WERI-Rb-1 (cell line): Measurements from ENCODE around the gene TMEM238L.
"Not testable (repeated sequence)": the region's sequence is repeated elsewhere in the genome, so short reads cannot be mapped to it uniquely, and the experiment has no call there.

ENCODE experiments used
- DNase-seq: peaks from one replicate; pipeline ENCODE4 v3.0.0-alpha.2; 2020
- H3K27ac ChIP-seq: fragments of 250-450 bp; sonication (Bioruptor Pico); 2 replicates; pipeline ENCODE4 v1.5.1; 2020; ENCODE audit warnings: mild to moderate bottlenecking, moderate library complexity
- H3K27me3 ChIP-seq: fragments of 250-450 bp; sonication (Bioruptor Pico); 2 replicates; pipeline ENCODE4 v1.5.1; 2021; ENCODE audit warnings: mild to moderate bottlenecking, low read depth, moderate library complexity; ENCODE audit not compliant: insufficient read depth, severe bottlenecking
- H3K36me3 ChIP-seq: fragments of 250-450 bp; sonication (Bioruptor Pico); 2 replicates; pipeline ENCODE4 v1.5.1; 2020; ENCODE audit warnings: mild to moderate bottlenecking, moderate library complexity
- H3K4me3 ChIP-seq: 2 replicates; pipeline ENCODE4 v1.5.1; 2011; ENCODE audit warnings: low read depth, mild to moderate bottlenecking, control low read depth, low read length
- H3K9me3 ChIP-seq: fragments of 250-450 bp; sonication (Bioruptor Pico); 2 replicates; pipeline ENCODE4 v1.5.1; 2021; ENCODE audit warnings: mild to moderate bottlenecking, moderate library complexity; ENCODE audit not compliant: severe bottlenecking
- TF ChIP-seq, protein P1 (sequence below): IDR thresholded peaks from 2 replicates; pipeline ENCODE4 v1.5.1; 2011; ENCODE audit warnings: low read depth, mild to moderate bottlenecking, control low read depth, inconsistent platforms, low read length

Gene TMEM238L, protein sequence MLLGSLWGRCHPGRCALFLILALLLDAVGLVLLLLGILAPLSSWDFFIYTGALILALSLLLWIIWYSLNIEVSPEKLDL

DNA sequence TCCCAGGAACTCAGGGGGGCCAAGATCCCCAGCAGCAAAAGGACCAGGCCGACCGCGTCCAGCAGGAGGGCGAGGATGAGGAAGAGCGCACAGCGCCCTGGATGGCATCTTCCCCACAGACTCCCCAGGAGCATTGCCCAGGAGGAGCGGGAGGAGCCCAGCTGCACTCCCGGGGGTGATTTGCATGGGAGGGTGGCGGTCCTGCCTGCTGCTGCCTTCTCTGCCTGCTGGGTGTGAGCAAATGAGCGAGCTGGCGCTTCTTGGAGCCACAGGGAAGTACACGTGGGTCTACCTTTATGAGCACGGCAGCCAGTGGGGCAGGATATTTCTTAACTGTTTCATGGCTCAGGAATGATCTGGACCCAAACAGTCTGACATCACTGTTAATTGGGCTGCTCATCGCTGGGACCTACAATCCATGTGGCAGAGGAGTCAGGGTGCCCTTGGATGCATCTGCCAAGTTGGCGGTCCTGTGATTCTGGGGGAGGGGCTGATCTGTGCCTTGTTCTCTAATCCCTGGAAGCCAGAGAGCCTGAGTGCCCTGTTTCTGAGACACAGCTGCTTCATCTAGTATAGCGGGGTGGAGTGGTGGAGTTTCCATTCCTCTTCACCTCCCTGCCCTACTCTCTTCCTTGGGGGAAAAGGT, at the start of gene TMEM238L:
Gene TMEM238L (minus strand): TSS at position 270 of the 646 bp plus-strand sequence. CDS start 136 bp downstream, at position 134.
- TF ChIP-seq, protein P1, sequence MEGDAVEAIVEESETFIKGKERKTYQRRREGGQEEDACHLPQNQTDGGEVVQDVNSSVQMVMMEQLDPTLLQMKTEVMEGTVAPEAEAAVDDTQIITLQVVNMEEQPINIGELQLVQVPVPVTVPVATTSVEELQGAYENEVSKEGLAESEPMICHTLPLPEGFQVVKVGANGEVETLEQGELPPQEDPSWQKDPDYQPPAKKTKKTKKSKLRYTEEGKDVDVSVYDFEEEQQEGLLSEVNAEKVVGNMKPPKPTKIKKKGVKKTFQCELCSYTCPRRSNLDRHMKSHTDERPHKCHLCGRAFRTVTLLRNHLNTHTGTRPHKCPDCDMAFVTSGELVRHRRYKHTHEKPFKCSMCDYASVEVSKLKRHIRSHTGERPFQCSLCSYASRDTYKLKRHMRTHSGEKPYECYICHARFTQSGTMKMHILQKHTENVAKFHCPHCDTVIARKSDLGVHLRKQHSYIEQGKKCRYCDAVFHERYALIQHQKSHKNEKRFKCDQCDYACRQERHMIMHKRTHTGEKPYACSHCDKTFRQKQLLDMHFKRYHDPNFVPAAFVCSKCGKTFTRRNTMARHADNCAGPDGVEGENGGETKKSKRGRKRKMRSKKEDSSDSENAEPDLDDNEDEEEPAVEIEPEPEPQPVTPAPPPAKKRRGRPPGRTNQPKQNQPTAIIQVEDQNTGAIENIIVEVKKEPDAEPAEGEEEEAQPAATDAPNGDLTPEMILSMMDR: no peak
- Histone ChIP-seq H3K27ac (no peak within 1 kb of the TSS), H3K4me3 (no peak within 1 kb of the TSS), H3K36me3 (no peaks in the 10 kb centered on the region), H3K27me3 (no peaks in the 10 kb centered on the region), H3K9me3 (no peaks in the 10 kb centered on the region)
- peak; percentile 60 for DNase-seq

DNA sequence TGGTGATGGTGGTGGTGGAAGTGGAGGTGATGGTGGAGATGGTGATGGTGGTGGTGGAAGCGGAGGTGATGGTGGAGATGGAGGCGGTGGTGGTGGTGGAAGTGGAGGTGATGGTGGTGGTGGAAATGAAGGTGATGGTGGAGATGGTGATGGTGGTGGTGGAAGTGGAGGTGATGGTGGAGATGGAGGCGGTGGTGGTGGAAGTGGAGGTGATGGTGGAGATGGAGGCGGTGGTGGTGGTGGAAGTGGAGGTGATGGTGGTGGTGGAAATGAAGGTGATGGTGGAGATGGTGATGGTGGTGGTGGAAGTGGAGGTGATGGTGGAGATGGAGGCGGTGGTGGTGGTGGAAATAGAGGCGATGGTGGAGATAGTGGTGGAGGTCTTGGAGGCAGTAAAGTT, 42.7 kb upstream of the TMEM238L start:
- H3K27ac ChIP-seq, H3K9me3 ChIP-seq, H3K36me3 ChIP-seq, H3K27me3 ChIP-seq, H3K4me3 ChIP-seq, DNase-seq: not testable (repeated sequence)

DNA sequence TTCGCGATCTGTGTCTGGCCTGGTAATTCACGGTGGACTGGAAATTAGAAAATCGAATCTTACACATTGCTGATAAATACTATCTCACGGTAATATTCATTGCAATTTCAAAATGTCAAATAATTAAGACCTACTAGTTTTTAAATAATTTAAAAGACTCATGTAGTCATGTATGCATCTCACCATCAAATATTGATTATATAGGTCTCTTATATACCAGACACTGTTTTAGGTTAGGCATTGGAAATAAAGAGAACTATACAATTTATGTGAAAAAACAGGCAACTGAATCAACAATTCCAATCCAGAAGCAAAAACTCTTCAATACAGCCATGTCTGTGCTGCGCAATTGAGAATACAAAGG, 41.5 kb upstream of the TMEM238L start:
- DNase-seq: no peak
- Histone ChIP-seq H3K9me3 (no peaks in the 10 kb centered on the region), H3K4me3 (no peak overlapping the region), H3K27me3 (peaks cover 2% of the 10 kb centered on the region), H3K27ac (no peak overlapping the region), H3K36me3 (no peaks in the 10 kb centered on the region)
- TF ChIP-seq, protein P1: no peak

DNA sequence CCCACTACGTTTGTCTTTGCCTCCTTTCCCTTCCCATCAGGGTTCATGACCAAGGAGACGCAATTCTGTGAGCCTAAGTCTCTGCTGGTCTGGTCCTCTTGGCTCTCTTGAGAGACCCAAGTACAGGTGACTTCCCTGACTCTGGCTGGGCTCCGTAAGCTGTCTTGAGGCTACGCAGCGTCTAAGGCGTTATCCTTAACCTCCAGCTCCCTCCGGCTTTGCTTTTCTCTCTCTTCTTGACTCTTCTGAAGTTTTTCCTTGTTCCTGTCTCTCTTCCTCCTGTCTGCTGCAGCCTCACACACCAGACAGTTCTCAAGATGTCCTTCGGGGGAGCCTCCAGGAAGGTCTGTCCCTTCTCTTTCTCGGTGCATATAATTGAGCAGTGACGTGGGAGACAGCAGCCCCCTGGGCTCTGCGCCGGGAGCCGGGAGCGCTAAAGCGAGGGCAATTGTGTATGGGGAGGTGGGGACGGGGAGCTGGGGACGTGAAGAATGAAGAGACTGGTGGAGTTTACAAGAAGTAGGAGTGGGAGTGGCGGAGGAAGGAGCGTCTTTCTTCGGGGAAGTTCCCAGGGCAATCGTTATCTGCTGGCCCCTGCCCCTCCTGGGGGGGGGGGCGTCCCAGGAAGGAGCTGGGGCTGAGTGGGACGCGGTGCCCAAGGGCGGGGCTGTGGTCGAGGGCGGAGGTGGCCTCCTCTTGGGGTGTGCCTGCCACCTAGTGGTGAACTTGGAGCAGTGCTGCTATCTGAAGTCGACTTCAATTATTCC, 40.9 kb upstream of the TMEM238L start:
- no peaks in the 10 kb centered on the region for H3K9me3 ChIP-seq
- no peaks in the 10 kb centered on the region for H3K27me3 ChIP-seq
- H3K4me3 ChIP-seq: peak overlapping the region; percentile 54
- peak; percentile 78 for DNase-seq
- TF ChIP-seq, protein P1: peak; percentile 90
- H3K27ac ChIP-seq: no peak overlapping the region
- no peaks in the 10 kb centered on the region for H3K36me3 ChIP-seq

DNA sequence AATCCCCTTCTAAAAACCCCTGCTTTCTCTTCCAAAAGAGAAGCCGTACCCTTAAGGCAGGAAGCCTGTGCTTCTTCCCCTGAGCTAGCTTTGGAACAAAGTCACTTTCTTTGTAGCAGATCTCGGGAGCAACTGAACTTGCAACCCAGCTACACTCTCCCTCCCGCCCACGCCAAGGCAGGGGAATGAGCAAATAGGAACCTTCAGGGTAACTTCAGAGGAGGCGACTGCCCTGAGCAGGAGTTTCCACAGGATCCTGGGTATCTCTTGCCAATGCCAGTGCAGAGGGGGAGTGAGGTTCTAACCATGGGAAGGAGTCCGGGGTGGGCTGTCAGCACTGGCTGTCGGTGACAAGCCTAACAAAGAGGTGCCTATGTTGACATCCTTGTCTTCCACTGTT, 39.9 kb upstream of the TMEM238L start:
- Histone ChIP-seq H3K36me3 (no peaks in the 10 kb centered on the region), H3K9me3 (no peaks in the 10 kb centered on the region), H3K4me3 (no peak overlapping the region), H3K27ac (no peak overlapping the region), H3K27me3 (no peaks in the 10 kb centered on the region)
- DNase-seq: no peak
- TF ChIP-seq, protein P1: no peak

DNA sequence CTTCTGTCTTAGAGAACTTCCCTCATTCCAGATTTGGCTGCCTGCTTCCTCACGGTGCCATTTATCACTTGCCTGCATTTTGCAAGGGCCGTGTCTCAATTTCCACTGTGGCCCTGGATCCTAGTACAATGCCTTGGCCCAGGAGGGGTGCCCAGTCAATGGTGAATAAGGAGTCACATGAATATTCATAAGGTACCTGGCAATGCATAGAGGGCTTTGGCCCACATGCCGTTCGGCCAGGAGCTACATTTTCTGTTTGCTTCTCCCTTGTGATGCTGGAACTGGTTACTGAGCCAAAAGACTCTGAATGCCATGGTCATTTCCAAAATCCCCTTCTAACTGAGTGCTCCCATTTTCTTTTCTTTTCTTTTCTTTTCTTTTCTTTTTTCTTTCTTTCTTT, 38.8 kb upstream of the TMEM238L start:
- no peaks in the 10 kb centered on the region for H3K9me3 ChIP-seq
- H3K4me3 ChIP-seq: no peak overlapping the region
- no peaks in the 10 kb centered on the region for H3K36me3 ChIP-seq
- no peaks in the 10 kb centered on the region for H3K27me3 ChIP-seq
- DNase-seq: no peak
- H3K27ac ChIP-seq: no peak overlapping the region
- TF ChIP-seq, protein P1: no peak
